Activated naive CD8-positive, alpha-beta T cell treated with anti-CD3 and anti-CD28 coated beads, Interleukin-2, amount 50 U/mL, for 24 hours (primary cell): ENCODE measurements around the gene ADCYAP1R1.
"Not testable (repeated sequence)": the region's sequence is repeated elsewhere in the genome, so short reads cannot be mapped to it uniquely, and the experiment has no call there.

Experiments used
- ATAC-seq: fragments of 150-1000 bp; cut with Tn5 transposase; one replicate; pipeline ENCODE4 v1.10.0; 2021
- DNase-seq: peaks from one replicate; pipeline ENCODE4 v3.0.0; 2021
- H3K27ac Mint-ChIP-seq: one replicate; pipeline ENCODE4 v1.8.0; 2021; ENCODE audit warnings: mild to moderate bottlenecking, mixed read lengths
- H3K27me3 Mint-ChIP-seq: one replicate; pipeline ENCODE4 v1.8.0; 2021; ENCODE audit warnings: mixed read lengths
- H3K36me3 Mint-ChIP-seq: one replicate; pipeline ENCODE4 v1.8.0; 2021; ENCODE audit warnings: low read depth, mixed read lengths
- H3K4me1 Mint-ChIP-seq: one replicate; pipeline ENCODE4 v1.8.0; 2021; ENCODE audit warnings: mixed read lengths
- H3K4me3 Mint-ChIP-seq: one replicate; pipeline ENCODE4 v1.8.0; 2021; ENCODE audit warnings: mild to moderate bottlenecking, moderate library complexity, mixed read lengths
- H3K9me3 Mint-ChIP-seq: one replicate; pipeline ENCODE4 v1.8.0; 2021; ENCODE audit warnings: mixed read lengths

Gene ADCYAP1R1

DNA sequence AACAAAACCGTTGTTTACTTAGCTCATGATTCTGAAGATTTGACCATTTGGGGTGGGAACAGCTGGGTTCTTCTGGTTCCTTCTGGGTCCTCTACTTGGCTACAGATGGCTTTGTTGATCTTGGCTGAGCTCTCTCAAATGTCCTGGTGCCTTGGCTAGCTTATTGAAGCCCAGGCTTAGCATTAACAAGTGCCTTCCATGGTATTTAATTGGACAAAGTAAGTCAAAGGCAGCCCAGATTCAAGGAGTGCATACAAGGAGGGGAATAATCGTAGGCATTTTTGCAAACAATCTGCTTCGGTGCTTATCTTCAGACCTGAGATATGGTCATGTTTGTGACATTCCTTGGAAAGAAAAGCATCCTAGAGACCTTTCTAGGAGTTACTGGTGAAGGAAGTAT lies 81.4 kb downstream of the ADCYAP1R1 start:
- Mint-ChIP-seq H3K36me3 (no peaks in the 10 kb centered on the region), H3K4me1 (no peaks in the 10 kb centered on the region), H3K4me3 (no peak overlapping the region), H3K9me3 (no peaks in the 10 kb centered on the region), H3K27ac (no peak overlapping the region), H3K27me3 (peaks cover 2% of the 10 kb centered on the region)
- no peak for ATAC-seq
- DNase-seq = no peak

DNA sequence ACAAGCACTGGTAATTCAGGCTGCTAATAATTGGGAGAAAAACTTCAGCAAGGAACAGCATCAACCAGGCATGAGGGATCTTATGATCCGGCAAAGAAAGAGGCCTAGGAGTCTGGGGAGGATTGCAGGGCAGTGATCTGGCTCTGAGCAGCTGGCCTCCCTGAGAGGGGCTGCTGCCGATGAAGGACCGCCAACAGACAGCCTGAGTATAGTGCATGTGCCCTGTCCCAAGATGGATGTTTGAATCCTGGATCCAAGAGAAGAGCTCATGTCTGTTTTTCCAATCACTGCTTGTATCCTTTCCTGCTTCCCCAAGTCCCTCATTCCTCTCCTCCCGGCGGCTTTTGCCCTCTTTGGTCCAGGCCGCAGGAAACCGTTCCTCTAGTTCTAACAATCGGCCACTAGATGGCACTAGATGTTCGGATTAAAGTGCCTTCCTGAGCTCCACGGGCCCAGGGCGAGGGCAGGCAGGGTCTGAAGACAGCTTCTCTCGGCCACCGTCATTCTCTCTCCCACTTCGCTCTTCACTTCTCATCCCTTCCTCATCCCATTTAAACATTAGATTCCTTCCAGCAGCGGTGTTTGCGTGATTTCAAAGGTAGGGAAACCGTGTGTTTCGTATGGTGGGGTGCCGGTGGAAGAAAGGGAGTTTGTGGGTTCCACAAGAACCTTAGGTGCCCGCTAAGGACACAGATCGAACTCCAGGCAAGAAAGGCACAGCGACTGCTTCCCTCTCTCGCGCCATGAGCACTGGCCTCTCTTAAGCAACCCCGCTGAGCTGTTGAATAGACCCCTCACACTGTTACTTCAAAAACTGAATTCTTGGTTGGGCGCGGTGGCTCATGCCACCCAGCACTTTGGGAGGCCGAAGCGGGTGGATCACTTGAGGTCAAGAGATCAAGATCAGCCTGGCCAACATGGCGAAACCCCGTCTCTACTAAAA lies 82.4 kb downstream of the ADCYAP1R1 start:
- H3K4me1 Mint-ChIP-seq = no peaks in the 10 kb centered on the region
- ATAC-seq (peak; percentile 84), DNase-seq (peak; percentile 42)
- no peaks in the 10 kb centered on the region for H3K9me3 Mint-ChIP-seq
- no peak overlapping the region for H3K27ac Mint-ChIP-seq
- no peak overlapping the region for H3K4me3 Mint-ChIP-seq
- H3K27me3 Mint-ChIP-seq = peaks cover 2% of the 10 kb centered on the region
- no peaks in the 10 kb centered on the region for H3K36me3 Mint-ChIP-seq

- Mint-ChIP-seq H3K27ac (no peak overlapping the region), H3K27me3 (peaks cover 4% of the 10 kb centered on the region), H3K4me1 (no peaks in the 10 kb centered on the region), H3K9me3 (no peaks in the 10 kb centered on the region), H3K4me3 (no peak overlapping the region), H3K36me3 (no peaks in the 10 kb centered on the region)
- ATAC-seq (no peak), DNase-seq (no peak)
These were observed 85.1 kb downstream of the ADCYAP1R1 start for GRCh38 chr7:31137234-31137633.

DNA sequence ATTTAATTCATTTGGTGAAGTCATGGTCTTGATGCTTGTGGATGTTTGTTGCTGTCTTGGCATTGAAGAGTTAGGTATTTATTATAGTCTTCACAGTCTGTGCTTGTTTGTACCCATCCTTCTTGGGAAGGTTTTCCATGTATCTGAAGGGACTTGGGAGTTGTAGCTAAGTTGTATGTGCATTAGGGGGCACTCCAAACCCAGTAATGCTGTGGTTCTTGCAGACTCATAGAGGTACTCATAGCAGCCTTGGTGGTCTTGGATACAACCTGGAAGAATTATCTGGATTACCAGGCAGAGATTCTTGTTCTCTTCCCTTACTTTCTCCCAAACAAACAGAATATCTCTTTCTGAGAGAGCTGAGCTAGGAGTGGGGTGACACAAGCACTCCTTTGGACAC lies 93.2 kb downstream of the ADCYAP1R1 start:
- H3K4me3 Mint-ChIP-seq = no peak overlapping the region
- H3K27me3 Mint-ChIP-seq = peaks cover 25% of the 10 kb centered on the region
- no peaks in the 10 kb centered on the region for H3K36me3 Mint-ChIP-seq
- H3K4me1 Mint-ChIP-seq = no peaks in the 10 kb centered on the region
- peaks cover 8% of the 10 kb centered on the region for H3K9me3 Mint-ChIP-seq
- ATAC-seq (no peak), DNase-seq (no peak)
- H3K27ac Mint-ChIP-seq = no peak overlapping the region

- Mint-ChIP-seq H3K4me3 (no peak overlapping the region), H3K36me3 (no peaks in the 10 kb centered on the region), H3K4me1 (no peaks in the 10 kb centered on the region), H3K27me3 (peaks cover 25% of the 10 kb centered on the region), H3K9me3 (peaks cover 8% of the 10 kb centered on the region), H3K27ac (no peak overlapping the region)
- no peak for DNase-seq
- no peak for ATAC-seq
These were observed 93.9 kb downstream of the ADCYAP1R1 start for GRCh38 chr7:31146030-31146429.

GRCh38 chr7:31146538-31146937 lies 94.4 kb downstream of the ADCYAP1R1 start:
- DNase-seq = no peak
- peaks cover 8% of the 10 kb centered on the region for H3K9me3 Mint-ChIP-seq
- H3K27ac Mint-ChIP-seq = no peak overlapping the region
- H3K4me3 Mint-ChIP-seq = no peak overlapping the region
- H3K27me3 Mint-ChIP-seq = peaks cover 21% of the 10 kb centered on the region
- H3K36me3 Mint-ChIP-seq = no peaks in the 10 kb centered on the region
- ATAC-seq = no peak
- H3K4me1 Mint-ChIP-seq = no peaks in the 10 kb centered on the region

GRCh38 chr7:31151849-31152248 lies 99.7 kb downstream of the ADCYAP1R1 start:
- Mint-ChIP-seq H3K27ac (no peak overlapping the region), H3K27me3 (peaks cover 10% of the 10 kb centered on the region), H3K36me3 (no peaks in the 10 kb centered on the region), H3K4me1 (no peaks in the 10 kb centered on the region), H3K9me3 (peaks cover 7% of the 10 kb centered on the region), H3K4me3 (no peak overlapping the region)
- DNase-seq = no peak
- no peak for ATAC-seq

DNA sequence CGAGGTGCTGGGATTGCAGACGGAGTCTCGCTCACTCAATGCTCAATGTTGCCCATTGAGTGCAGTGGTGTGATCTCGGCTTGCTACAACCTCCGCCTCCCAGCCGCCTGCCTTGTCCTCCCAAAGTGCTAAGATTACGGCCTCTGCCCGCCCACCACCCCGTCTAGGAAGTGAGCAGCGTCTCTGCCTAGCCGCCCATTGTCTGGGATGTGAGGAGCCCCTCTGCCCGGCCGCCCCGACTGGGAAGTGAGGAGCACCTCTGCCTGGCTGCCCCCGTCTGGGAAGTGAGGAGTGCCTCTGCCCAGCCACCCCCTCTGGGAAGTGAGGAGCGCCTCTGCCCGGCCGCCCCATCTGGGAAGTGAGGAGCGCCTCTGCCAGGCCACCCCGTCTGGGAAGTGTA lies 101.2 kb downstream of the ADCYAP1R1 start:
- not testable (repeated sequence) for H3K9me3 Mint-ChIP-seq, H3K36me3 Mint-ChIP-seq

GRCh38 chr7:31160941-31161340 lies 108.8 kb downstream of the ADCYAP1R1 start:
- no peak overlapping the region for H3K4me3 Mint-ChIP-seq
- no peak for DNase-seq
- H3K4me1 Mint-ChIP-seq = no peaks in the 10 kb centered on the region
- H3K36me3 Mint-ChIP-seq = no peaks in the 10 kb centered on the region
- ATAC-seq = no peak
- no peak overlapping the region for H3K27ac Mint-ChIP-seq
- no peaks in the 10 kb centered on the region for H3K9me3 Mint-ChIP-seq
- H3K27me3 Mint-ChIP-seq = peaks cover 8% of the 10 kb centered on the region

More for the DNA sequence above, 101.2 kb downstream of the ADCYAP1R1 start:
- H3K27me3 Mint-ChIP-seq, ATAC-seq, H3K4me1 Mint-ChIP-seq, DNase-seq, H3K27ac Mint-ChIP-seq, H3K4me3 Mint-ChIP-seq: not testable (repeated sequence)
